Activated T-cell treated with anti-CD3 and anti-CD28 coated beads, Interleukin-2, amount 50 U/mL, for 4 hours (primary cell): Measurements from ENCODE around the gene SMAD4. TPM values are rescaled to one million over a fixed set of nuclear protein-coding genes. Genes with fewer than 3 reads are reported as not detected.
"Not testable (repeated sequence)": the region's sequence is repeated elsewhere in the genome, so short reads cannot be mapped to it uniquely, and the experiment has no call there.

Experiments used
- ATAC-seq, 2 donors: fragments of 200-7000 bp; cut with Tn5 transposase; one replicate each; pipeline ENCODE4 v1.10.0; 2021
- DNase-seq: peaks from one replicate; pipeline ENCODE4 v3.0.0-alpha.2; 2020
- H3K27me3 Mint-ChIP-seq: one replicate; pipeline ENCODE4 v1.8.0; 2021; ENCODE audit warnings: low read depth, mixed read lengths
- H3K36me3 Mint-ChIP-seq: one replicate; pipeline ENCODE4 v1.8.0; 2022; ENCODE audit warnings: mixed read lengths; ENCODE audit not compliant: insufficient read depth
- H3K4me1 Mint-ChIP-seq: one replicate; pipeline ENCODE4 v1.8.0; 2021; ENCODE audit warnings: low read depth, mixed read lengths
- H3K4me3 Mint-ChIP-seq: one replicate; pipeline ENCODE4 v1.8.0; 2021; ENCODE audit warnings: mild to moderate bottlenecking, moderate library complexity, mixed read lengths
- H3K9me3 Mint-ChIP-seq: one replicate; pipeline ENCODE4 v1.8.0; 2021; ENCODE audit warnings: mixed read lengths
- total RNA-seq, 3 donors: library from RNA; stranded (reverse); gene quantifications; one replicate each; pipeline ENCODE4 v1.2.1, GENCODE V29; 2021

The SMAD4 gene
- total RNA-seq, 3 donors from 2014 or later = 58.6 to 60.7 (median 59.6) TPM

DNA sequence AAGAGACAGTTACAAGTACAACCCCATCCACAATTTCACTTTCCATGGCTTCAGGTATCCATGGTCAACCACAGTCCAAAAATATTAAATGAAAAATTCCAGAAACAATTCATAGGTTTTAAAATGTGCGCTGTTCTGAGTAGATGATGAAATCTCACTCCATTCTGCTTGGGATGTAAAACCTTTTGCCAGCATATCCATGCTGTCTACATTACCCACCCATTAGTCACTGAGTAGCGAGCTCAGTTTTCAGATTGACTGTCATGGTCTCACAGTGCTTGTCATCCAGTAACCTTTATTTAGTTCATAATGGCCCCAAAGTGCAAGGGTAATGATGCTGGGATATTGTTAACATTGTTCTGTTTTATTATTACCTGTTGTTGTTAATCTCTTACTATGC, 40.5 kb downstream of the SMAD4 start:
- peak; percentile 69 to 71 for ATAC-seq
- Mint-ChIP-seq H3K36me3 (peaks cover 44% of the 10 kb centered on the region), H3K4me3 (no peak overlapping the region), H3K4me1 (peaks cover 35% of the 10 kb centered on the region), H3K9me3 (no peaks in the 10 kb centered on the region), H3K27me3 (no peaks in the 10 kb centered on the region)
- no peak for DNase-seq

DNA sequence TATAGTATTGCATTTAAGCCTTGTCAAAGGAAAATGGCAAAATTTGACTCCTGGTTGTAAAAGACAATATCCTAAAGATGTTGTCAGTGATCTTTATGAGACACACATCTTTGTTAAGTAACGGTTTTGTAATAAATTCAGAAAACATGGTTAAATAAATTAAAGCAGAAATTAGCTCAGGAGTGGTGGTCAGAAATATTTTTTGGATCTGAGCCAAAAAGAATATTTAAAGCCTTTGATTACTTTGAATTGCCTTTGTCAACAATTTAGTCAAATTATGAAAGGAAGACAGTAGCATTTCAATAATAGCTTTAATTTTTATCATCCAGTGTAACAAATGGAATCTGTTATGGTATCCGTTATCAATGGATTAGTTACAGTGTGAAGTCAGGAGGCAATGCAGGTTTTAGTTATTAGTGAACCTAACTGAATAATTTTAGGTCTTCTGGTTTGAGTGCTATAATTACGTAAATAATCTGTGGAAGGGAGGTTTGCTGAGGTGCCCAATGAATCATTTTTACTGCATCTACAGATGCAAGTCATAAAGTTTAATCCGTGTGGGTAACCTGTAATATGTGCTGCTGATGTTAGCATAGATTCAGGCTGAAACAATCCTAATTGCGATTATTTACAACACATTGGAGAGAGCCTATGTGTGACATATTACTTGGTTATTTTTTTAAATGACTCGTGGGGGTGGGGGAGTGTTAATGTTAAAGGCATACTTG, 42.7 kb downstream of the SMAD4 start:
- H3K4me1 Mint-ChIP-seq = peaks cover 35% of the 10 kb centered on the region
- no peak for ATAC-seq

GRCh38 chr18:51074605-51075004, 44.6 kb downstream of the SMAD4 start:
- Mint-ChIP-seq H3K4me1 (peaks cover 35% of the 10 kb centered on the region), H3K27me3 (no peaks in the 10 kb centered on the region), H3K4me3 (no peak overlapping the region), H3K9me3 (no peaks in the 10 kb centered on the region), H3K36me3 (peaks cover 60% of the 10 kb centered on the region)
- DNase-seq = no peak
- ATAC-seq = no peak

More for the DNA sequence above, 42.7 kb downstream of the SMAD4 start:
- H3K36me3 Mint-ChIP-seq = peaks cover 57% of the 10 kb centered on the region
- H3K27me3 Mint-ChIP-seq = no peaks in the 10 kb centered on the region
- DNase-seq = no peak
- no peaks in the 10 kb centered on the region for H3K9me3 Mint-ChIP-seq
- H3K4me3 Mint-ChIP-seq = no peak overlapping the region

DNA sequence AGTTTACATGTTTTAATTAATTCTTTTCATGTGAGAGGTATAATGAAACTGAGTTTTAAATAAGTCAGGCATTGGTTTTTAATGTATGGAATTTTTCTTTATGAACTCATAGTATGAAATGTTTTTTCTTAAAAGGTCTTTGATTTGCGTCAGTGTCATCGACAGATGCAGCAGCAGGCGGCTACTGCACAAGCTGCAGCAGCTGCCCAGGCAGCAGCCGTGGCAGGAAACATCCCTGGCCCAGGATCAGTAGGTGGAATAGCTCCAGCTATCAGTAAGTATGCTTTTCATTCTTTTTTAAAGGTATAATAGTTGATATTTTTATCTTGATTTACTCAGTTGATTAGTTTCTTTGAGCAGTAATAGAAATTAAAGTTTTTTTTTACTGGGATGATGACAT, 46.5 kb downstream of the SMAD4 start:
- H3K27me3 Mint-ChIP-seq = no peaks in the 10 kb centered on the region
- no peaks in the 10 kb centered on the region for H3K9me3 Mint-ChIP-seq
- no peak for DNase-seq
- no peak for ATAC-seq
- peaks cover 60% of the 10 kb centered on the region for H3K36me3 Mint-ChIP-seq
- peaks cover 26% of the 10 kb centered on the region for H3K4me1 Mint-ChIP-seq
- no peak overlapping the region for H3K4me3 Mint-ChIP-seq

DNA sequence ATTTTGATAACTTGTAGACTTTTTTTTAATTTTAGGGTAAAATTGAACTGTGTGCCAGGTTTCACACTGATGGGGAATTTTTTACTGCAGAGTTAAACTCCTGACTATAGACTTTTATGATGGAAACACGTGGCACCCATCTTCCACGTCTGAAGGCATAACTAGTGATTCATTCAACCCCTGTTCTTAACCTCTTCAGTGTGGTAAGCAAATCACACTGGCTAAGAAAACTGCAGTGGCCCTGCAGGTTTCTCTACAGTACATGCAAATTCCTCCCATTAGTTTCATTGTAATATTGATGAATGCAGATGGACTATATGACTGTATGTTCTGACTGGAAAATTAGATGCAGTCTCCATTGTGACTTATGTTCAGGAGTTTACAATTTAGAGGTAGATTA, 47.2 kb downstream of the SMAD4 start:
- DNase-seq (no peak), ATAC-seq (no peak)
- no peak overlapping the region for H3K4me3 Mint-ChIP-seq
- no peaks in the 10 kb centered on the region for H3K9me3 Mint-ChIP-seq
- peaks cover 20% of the 10 kb centered on the region for H3K4me1 Mint-ChIP-seq
- peaks cover 60% of the 10 kb centered on the region for H3K36me3 Mint-ChIP-seq
- H3K27me3 Mint-ChIP-seq = no peaks in the 10 kb centered on the region

DNA sequence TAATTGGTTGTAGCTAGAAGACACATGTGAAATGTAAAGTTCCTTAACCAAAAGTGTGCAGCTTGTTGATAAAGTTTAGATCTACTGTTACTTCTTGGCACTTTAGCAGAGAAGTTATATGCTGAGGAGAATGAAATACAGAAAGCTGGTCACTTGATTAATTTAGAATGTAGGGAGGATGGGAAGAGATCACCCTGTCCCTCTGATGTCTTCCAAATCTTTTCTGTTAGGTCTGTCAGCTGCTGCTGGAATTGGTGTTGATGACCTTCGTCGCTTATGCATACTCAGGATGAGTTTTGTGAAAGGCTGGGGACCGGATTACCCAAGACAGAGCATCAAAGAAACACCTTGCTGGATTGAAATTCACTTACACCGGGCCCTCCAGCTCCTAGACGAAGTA, 48.0 kb downstream of the SMAD4 start:
- Mint-ChIP-seq H3K4me1 (peaks cover 20% of the 10 kb centered on the region), H3K4me3 (no peak overlapping the region), H3K27me3 (no peaks in the 10 kb centered on the region), H3K36me3 (peaks cover 60% of the 10 kb centered on the region), H3K9me3 (no peaks in the 10 kb centered on the region)
- DNase-seq (no peak), ATAC-seq (no peak)

DNA sequence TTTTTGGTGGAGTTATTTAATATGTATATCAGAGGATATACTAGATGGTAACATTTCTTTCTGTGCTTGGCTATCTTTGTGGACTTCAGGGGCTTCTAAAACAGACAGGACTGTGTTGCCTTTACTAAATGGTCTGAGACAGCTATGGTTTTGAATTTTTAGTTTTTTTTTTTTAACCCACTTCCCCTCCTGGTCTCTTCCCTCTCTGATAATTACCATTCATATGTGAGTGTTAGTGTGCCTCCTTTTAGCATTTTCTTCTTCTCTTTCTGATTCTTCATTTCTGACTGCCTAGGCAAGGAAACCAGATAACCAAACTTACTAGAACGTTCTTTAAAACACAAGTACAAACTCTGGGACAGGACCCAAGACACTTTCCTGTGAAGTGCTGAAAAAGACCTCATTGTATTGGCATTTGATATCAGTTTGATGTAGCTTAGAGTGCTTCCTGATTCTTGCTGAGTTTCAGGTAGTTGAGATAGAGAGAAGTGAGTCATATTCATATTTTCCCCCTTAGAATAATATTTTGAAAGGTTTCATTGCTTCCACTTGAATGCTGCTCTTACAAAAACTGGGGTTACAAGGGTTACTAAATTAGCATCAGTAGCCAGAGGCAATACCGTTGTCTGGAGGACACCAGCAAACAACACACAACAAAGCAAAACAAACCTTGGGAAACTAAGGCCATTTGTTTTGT, 52.7 kb downstream of the SMAD4 start:
- Mint-ChIP-seq H3K9me3 (peaks cover 14% of the 10 kb centered on the region), H3K36me3 (peaks cover 65% of the 10 kb centered on the region), H3K4me1 (peaks cover 6% of the 10 kb centered on the region), H3K27me3 (no peaks in the 10 kb centered on the region), H3K4me3 (no peak overlapping the region)
- DNase-seq = no peak
- peak; percentile 25 to 48 for ATAC-seq

- H3K4me1 Mint-ChIP-seq = peaks cover 6% of the 10 kb centered on the region
- no peak overlapping the region for H3K4me3 Mint-ChIP-seq
- ATAC-seq (no peak), DNase-seq (no peak)
- H3K9me3 Mint-ChIP-seq = peaks cover 20% of the 10 kb centered on the region
- no peaks in the 10 kb centered on the region for H3K27me3 Mint-ChIP-seq
- peaks cover 64% of the 10 kb centered on the region for H3K36me3 Mint-ChIP-seq
Observed at GRCh38 chr18:51083398-51083797, 53.4 kb downstream of the SMAD4 start.

GRCh38 chr18:51088410-51088809, 58.4 kb downstream of the SMAD4 start:
- DNase-seq = no peak
- H3K4me1 Mint-ChIP-seq = no peaks in the 10 kb centered on the region
- no peak overlapping the region for H3K4me3 Mint-ChIP-seq
- H3K36me3 Mint-ChIP-seq = peaks cover 31% of the 10 kb centered on the region
- H3K27me3 Mint-ChIP-seq = no peaks in the 10 kb centered on the region
- peaks cover 32% of the 10 kb centered on the region for H3K9me3 Mint-ChIP-seq
- ATAC-seq = no peak

DNA sequence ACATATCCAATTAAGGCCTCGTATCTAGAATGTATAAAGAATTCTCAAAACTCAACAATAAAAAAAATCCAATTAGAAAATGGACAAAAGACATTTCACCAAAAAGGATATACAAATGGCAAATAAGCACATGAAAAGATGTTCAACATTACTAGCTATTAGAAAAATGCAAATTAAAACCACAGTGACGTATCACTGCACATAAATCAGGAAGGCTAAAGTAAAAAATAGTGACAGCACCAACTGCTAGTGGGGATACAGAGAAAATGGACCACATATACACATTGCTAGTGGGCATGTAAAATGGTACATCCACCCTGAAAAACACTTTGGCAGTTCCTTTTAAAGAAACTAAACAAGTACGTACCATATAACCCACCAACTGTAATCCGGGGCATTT, 59.7 kb downstream of the SMAD4 start:
- Mint-ChIP-seq H3K4me3 (no peak overlapping the region), H3K9me3 (peaks cover 32% of the 10 kb centered on the region)
- ATAC-seq = no peak

DNA sequence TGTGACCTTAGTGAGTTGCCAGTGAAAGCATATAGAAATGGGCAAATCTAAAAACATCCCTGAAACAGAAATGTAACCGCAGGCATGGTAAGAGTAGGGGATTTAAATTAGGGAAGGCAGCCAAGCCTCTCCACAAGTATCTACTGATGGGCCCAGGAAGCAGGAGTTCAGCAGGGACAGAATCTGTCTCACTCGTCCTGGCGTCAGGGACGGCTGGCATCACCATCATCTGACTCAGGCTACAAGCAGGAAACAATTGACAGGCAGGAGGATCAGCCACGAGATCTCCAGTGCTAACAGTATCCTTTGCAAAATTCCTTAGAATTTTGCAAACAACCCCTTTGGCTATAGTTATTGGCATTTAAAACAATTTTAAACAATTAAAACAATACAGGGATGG, 61.3 kb downstream of the SMAD4 start:
- peaks cover 11% of the 10 kb centered on the region for H3K36me3 Mint-ChIP-seq
- DNase-seq = no peak
- no peaks in the 10 kb centered on the region for H3K4me1 Mint-ChIP-seq
- no peak overlapping the region for H3K4me3 Mint-ChIP-seq
- peaks cover 2% of the 10 kb centered on the region for H3K27me3 Mint-ChIP-seq
- no peak for ATAC-seq
- H3K9me3 Mint-ChIP-seq = peaks cover 30% of the 10 kb centered on the region

More for the DNA sequence above, 59.7 kb downstream of the SMAD4 start:
- Mint-ChIP-seq H3K36me3 (peaks cover 21% of the 10 kb centered on the region), H3K4me1 (no peaks in the 10 kb centered on the region), H3K27me3 (no peaks in the 10 kb centered on the region)
- DNase-seq = no peak

DNA sequence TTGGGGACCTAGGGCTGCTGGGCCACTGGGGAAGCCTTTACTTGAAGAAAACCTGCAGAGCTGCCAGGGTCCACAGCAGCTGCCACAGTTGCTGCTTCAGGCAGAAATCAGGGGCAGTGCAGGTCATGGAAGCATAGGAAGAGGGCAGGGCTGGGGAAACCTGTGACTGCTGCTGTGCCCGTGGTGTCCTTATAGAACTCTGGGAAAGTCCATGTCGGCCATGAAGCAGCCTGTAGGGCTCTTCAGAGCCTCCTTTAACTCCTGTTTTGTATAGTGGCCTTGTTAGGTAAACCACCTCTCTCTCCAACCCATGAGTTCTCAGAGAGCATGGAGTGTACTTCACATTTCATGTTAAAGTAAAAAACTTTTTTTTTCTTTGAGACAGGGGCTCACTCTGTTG, 62.1 kb downstream of the SMAD4 start:
- Mint-ChIP-seq H3K4me1 (no peaks in the 10 kb centered on the region), H3K4me3 (no peak overlapping the region), H3K36me3 (peaks cover 10% of the 10 kb centered on the region), H3K9me3 (peaks cover 21% of the 10 kb centered on the region), H3K27me3 (peaks cover 2% of the 10 kb centered on the region)
- ATAC-seq (no peak), DNase-seq (no peak)

GRCh38 chr18:51092967-51093366, 63.0 kb downstream of the SMAD4 start:
- ATAC-seq, DNase-seq, H3K36me3 Mint-ChIP-seq, H3K27me3 Mint-ChIP-seq, H3K4me3 Mint-ChIP-seq, H3K4me1 Mint-ChIP-seq: not testable (repeated sequence)
- peaks cover 16% of the 10 kb centered on the region for H3K9me3 Mint-ChIP-seq

DNA sequence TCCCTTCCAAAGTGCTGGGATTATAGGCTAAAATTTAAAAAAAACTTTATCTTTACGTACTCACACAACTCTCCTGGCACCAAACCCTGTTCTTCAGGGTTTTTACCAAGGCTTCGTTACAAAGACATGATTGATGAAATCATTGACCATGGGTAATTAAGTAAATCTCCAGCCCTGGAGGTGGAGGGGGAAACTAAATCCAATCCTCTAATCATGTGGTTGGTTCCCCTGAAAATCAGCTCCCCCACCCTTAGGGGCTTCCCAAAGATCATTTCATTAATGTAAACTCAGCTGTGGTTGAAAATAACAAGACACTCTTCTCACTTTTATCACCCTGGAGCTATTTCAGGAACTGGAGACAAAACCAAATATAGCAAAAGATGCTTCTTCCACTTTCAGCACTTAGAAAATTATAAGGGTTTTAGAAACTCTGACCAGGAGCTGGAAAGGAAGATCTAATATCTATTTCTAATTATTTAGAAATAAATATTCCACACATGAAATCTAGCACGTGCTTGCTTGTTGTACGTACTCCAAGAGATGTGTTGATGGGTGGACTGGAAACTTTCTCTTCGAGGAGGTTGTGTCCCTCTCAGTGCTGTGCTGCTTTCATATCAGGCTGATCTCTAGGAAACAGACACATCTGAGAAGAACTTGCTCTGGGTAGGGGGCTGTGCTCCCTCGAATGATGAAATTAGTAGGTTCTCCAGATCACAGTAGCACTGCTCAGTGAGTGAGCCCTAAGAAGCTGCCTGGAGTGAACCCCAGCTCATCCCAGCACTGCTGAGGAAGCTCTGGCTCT, 67.2 kb downstream of the SMAD4 start:
- Mint-ChIP-seq H3K27me3 (peaks cover 2% of the 10 kb centered on the region), H3K4me1 (no peaks in the 10 kb centered on the region), H3K36me3 (peaks cover 4% of the 10 kb centered on the region), H3K4me3 (no peak overlapping the region), H3K9me3 (no peaks in the 10 kb centered on the region)
- ATAC-seq = no peak
- DNase-seq = no peak
